K562 (cell line): Measurements from ENCODE around the gene RDH13. TPM values are rescaled to one million over a fixed set of nuclear protein-coding genes. Genes with fewer than 3 reads are reported as not detected.

Experiments used
- ATAC-seq: fragments of 200-7000 bp; cut with Tn5 transposase; 3 replicates; pipeline ENCODE4 v1.9.1; 2020; ENCODE audit warnings: moderate library complexity
- BruUV-seq: library from RNA; stranded (reverse); fragments of 400-500 nt; replicated peaks from 2 replicates; lab custom pipeline; 2021; lab: Mats Ljungman, UMichigan
- CTCF ChIA-PET: fragments of 300-600 bp; formaldehyde crosslinking; extraction: SDS; loops from one replicate; lab custom pipeline; 2021; ENCODE audit warnings: low intra/inter-chr PET ratio; lab: Yijun Ruan, JAX
- POLR2A ChIA-PET: fragments of 300-600, 350-650 bp; sonication (Branson Sonifier 250); formaldehyde crosslinking; extraction: SDS; loops from one replicate; lab custom pipeline; 2021; ENCODE audit warnings: antibody characterized with exemption, inconsistent platforms; lab: Yijun Ruan, JAX
- DNase-seq, 4 experiments: peaks; one replicate each; pipeline versions ENCODE4 v3.0.0 to v3.0.0-alpha.2; 2011 to 2018; ENCODE audit warnings: low spot score in 3 of 4, mixed read lengths in 3 of 4; ENCODE audit errors: extremely low read depth in 1 of 4
- FAIRE-seq: peaks from 2 replicates; lab custom pipeline; 2011; peaks lifted over from hg19 to GRCh38; lab: Jason Lieb, UNC
- H2AFZ ChIP-seq: 2 replicates; pipeline ENCODE4 v1.6.0; 2011; ENCODE audit warnings: low read depth, low read length, control low read depth, inconsistent platforms
- H3K27ac ChIP-seq: fragments of 200-600 bp; 3 replicates; pipeline ENCODE4 v1.8.0; 2011; ENCODE audit warnings: low read depth, mild to moderate bottlenecking, control low read depth, inconsistent platforms, low read length, moderate library complexity, mixed read lengths; ENCODE audit errors: extremely low read depth
- H3K27me3 ChIP-seq, 2 experiments: fragments of 300-600 bp in 1 of 2; 2 replicates in 1 of 2; 3 replicates in 1 of 2; pipeline versions ENCODE4 v1.6.0 to v1.8.0; 2011; ENCODE audit warnings: inconsistent platforms in 2 of 2, low read length in 2 of 2, mild to moderate bottlenecking in 1 of 2, mixed read lengths in 1 of 2, moderate library complexity in 1 of 2; ENCODE audit not compliant: control insufficient read depth in 2 of 2, insufficient read depth in 2 of 2
- H3K36me3 ChIP-seq: fragments of 300-600 bp; 3 replicates; pipeline ENCODE4 v1.8.0; 2011; ENCODE audit warnings: mild to moderate bottlenecking, low read length, inconsistent platforms; ENCODE audit not compliant: control insufficient read depth, insufficient read depth
- H3K4me1 ChIP-seq, 2 experiments: fragments of 200-600 bp in 1 of 2; replicated peaks in 1 of 2; 2 replicates in 1 of 2; 3 replicates in 1 of 2; pipeline versions ENCODE4 v1.5.1 to v1.8.0; 2011; ENCODE audit warnings: inconsistent platforms in 2 of 2, low read length in 2 of 2, mild to moderate bottlenecking in 1 of 2, mixed read lengths in 1 of 2, moderate library complexity in 1 of 2; ENCODE audit not compliant: control insufficient read depth in 2 of 2, insufficient read depth in 2 of 2
- H3K4me2 ChIP-seq: 2 replicates; pipeline ENCODE4 v1.6.1; 2011; ENCODE audit warnings: low read length, control low read depth, inconsistent platforms, mixed read lengths; ENCODE audit not compliant: insufficient read depth
- H3K4me3 ChIP-seq: fragments of 200-600 bp; sonication (generic), shearing (Covaris generic); 2 replicates; pipeline ENCODE4 v1.5.1; 2016; ENCODE audit warnings: control low read depth, inconsistent platforms
- H3K79me2 ChIP-seq: fragments of 200-600 bp; 3 replicates; pipeline ENCODE4 v1.8.0; 2011; ENCODE audit warnings: low read length, inconsistent platforms; ENCODE audit not compliant: control insufficient read depth, insufficient read depth
- H3K9ac ChIP-seq, 2 experiments: 2 replicates each; pipeline versions ENCODE4 v1.6.0 to v1.6.1; 2011; ENCODE audit warnings: low read depth in 2 of 2, low read length in 2 of 2, control low read depth in 1 of 2, inconsistent platforms in 1 of 2, mild to moderate bottlenecking in 1 of 2, mixed read lengths in 1 of 2; ENCODE audit not compliant: insufficient read depth in 1 of 2
- H3K9me1 ChIP-seq: one replicate; pipeline ENCODE4 v1.6.0; 2011; ENCODE audit warnings: inconsistent platforms, mild to moderate bottlenecking, low read length, moderate library complexity; ENCODE audit not compliant: control insufficient read depth, insufficient read depth
- H3K9me3 ChIP-seq: replicated peaks from 2 replicates; pipeline ENCODE4 v1.5.1; 2011; ENCODE audit warnings: low read depth, low read length, inconsistent platforms; ENCODE audit not compliant: control insufficient read depth, insufficient read depth
- H4K20me1 ChIP-seq: replicated peaks from 2 replicates; pipeline ENCODE4 v1.6.1; 2011; ENCODE audit warnings: low read length, inconsistent platforms, mixed read lengths; ENCODE audit not compliant: control insufficient read depth, insufficient read depth
- PCBP1 ChIP-seq: fragments of 200-400 bp; formaldehyde crosslinking; IDR thresholded peaks from 2 replicates; pipeline ENCODE4 v1.6.1; 2018; ENCODE audit warnings: mild to moderate bottlenecking, low read depth, low read length; ENCODE audit not compliant: poor library complexity, severe bottlenecking
- POLR2G ChIP-seq: fragments of 200-400 bp; formaldehyde crosslinking; IDR thresholded peaks from 2 replicates; pipeline ENCODE4 v1.6.1; 2017; ENCODE audit warnings: low read depth, mild to moderate bottlenecking, antibody characterized with exemption, low read length, moderate library complexity
- WGBS: fragments of 100-300 bp; shearing (Covaris generic); methylation state at CpG from one replicate; pipeline ENCODE4 v1.1.6; 2016; ENCODE audit warnings: low coverage, mixed read lengths; ENCODE audit not compliant: insufficient coverage; ENCODE audit errors: missing lambda C conversion rate; 5-methylcytosine and 5-hydroxymethylcytosine counted together
- in situ Hi-C: fragments of 300-500 bp; cut with MboI; formaldehyde crosslinking; loops from 4 replicates; pipeline ENCODE4 v1.15.0; 2018; ENCODE audit warnings: inconsistent platforms, mixed read lengths
- intact Hi-C: fragments of 100-400 bp; cut with micrococcal nuclease; formaldehyde crosslinking; loops from 2 replicates; pipeline ENCODE4 v1.14.2; 2022
- polyA plus RNA-seq, 8 experiments: library from polyadenylated mRNA; depleted of rRNA in 4 of 8; stranded (reverse) in 5 of 8; unstranded in 3 of 8; fragments of >200 nt; fragmentation: Nextera tagmentation in 2 of 8; fragmentation: Illumina TruSeq in 1 of 8; extraction: Ambion mirVana in 2 of 8; extraction: Trizol in 1 of 8; gene quantifications; 2 replicates each; pipeline versions ENCODE4 v1.2.1 to v1.2.3, GENCODE V29; 2011 to 2014; ENCODE audit warnings: inconsistent platforms in 1 of 8, missing spikeins in 1 of 8
- total RNA-seq, 7 experiments: library from RNA; depleted of rRNA in 6 of 7; stranded (reverse); fragments of >200 nt in 6 of 7; fragmentation: Illumina TruSeq in 2 of 7; extraction: Trizol in 2 of 7; gene quantifications; 2 replicates each; pipeline versions ENCODE4 v1.2.1 to v1.2.3, GENCODE V29; 2011 to 2021; ENCODE audit warnings: low replicate concordance in 1 of 7
- TF ChIP-seq, protein P1 (sequence below): sonication (generic); formaldehyde crosslinking; IDR thresholded peaks from 2 replicates; pipeline ENCODE4 v1.8.1; 2023; ENCODE audit warnings: mild to moderate bottlenecking, missing genetic modification reagents
- TF ChIP-seq, protein P2 (sequence below): fragments of 250-450 bp; sonication (Bioruptor Pico); IDR thresholded peaks from 2 replicates; pipeline ENCODE4 v1.5.1; 2021; ENCODE audit warnings: mild to moderate bottlenecking

RDH13 gene
- total and polyA plus RNA-seq, 9 of the 15 experiments (the other 6 are each of a cell fraction or from before 2014, with no cell fraction given), result 7.5 to 70.3 (median 39.5) TPM

DNA sequence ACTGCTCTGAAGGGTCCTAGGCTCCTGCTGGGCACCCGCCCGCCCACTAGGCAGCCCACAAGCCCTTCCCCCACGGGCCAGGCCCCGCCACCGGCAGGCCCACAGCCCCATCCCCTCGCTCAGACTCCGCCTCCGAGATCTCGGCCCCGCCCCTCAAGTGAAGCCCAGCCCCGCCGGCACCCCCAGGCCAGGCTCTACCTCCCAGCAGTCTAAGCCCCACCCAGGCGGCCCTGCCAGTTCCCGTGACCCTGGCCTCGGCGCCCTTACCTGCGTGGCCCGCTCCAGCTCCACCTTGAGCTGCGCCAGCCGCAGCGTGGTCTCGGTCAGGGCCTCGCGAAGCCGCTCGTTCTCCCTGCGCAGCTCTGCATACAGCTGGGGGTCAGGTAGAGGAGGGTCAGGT, 29.0 kb upstream of the RDH13 start:
- no peak for FAIRE-seq
- H3K4me2 ChIP-seq, result no peak overlapping the region
- WGBS, result 78% methylated on average over 9 of the region's 27 CpGs

More for the DNA sequence above, 29.0 kb upstream of the RDH13 start:
- TF ChIP-seq, protein P1, sequence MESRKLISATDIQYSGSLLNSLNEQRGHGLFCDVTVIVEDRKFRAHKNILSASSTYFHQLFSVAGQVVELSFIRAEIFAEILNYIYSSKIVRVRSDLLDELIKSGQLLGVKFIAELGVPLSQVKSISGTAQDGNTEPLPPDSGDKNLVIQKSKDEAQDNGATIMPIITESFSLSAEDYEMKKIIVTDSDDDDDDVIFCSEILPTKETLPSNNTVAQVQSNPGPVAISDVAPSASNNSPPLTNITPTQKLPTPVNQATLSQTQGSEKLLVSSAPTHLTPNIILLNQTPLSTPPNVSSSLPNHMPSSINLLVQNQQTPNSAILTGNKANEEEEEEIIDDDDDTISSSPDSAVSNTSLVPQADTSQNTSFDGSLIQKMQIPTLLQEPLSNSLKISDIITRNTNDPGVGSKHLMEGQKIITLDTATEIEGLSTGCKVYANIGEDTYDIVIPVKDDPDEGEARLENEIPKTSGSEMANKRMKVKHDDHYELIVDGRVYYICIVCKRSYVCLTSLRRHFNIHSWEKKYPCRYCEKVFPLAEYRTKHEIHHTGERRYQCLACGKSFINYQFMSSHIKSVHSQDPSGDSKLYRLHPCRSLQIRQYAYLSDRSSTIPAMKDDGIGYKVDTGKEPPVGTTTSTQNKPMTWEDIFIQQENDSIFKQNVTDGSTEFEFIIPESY (CRISPR knock-in tag), result 0 out of 2 replicates have a peak, but pooled peaks have one; percentile 17
- TF ChIP-seq PCBP1, result peak; percentile 20
- TF ChIP-seq, protein P2, sequence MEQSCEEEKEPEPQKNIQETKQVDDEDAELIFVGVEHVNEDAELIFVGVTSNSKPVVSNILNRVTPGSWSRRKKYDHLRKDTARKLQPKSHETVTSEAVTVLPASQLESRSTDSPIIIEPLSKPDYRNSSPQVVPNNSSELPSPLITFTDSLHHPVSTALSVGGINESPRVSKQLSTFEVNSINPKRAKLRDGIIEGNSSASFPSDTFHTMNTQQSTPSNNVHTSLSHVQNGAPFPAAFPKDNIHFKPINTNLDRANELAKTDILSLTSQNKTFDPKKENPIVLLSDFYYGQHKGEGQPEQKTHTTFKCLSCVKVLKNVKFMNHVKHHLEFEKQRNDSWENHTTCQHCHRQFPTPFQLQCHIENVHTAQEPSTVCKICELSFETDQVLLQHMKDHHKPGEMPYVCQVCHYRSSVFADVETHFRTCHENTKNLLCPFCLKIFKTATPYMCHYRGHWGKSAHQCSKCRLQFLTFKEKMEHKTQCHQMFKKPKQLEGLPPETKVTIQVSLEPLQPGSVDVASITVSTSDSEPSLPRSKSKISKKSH, result no peak
- peak; percentile 62 for TF ChIP-seq POLR2G
- in situ Hi-C loops (no loop called here), intact Hi-C loops (no loop called here)
- no peak overlapping the region for H3K27ac ChIP-seq
- H3K4me1 ChIP-seq, result peaks cover 0 to 59% of the 10 kb centered on the region in 2 experiments; a peak in 3 of 5 replicates
- no peaks in the 10 kb centered on the region for H3K79me2 ChIP-seq
- H3K9me3 ChIP-seq, result no peaks in the 10 kb centered on the region
- no peak overlapping the region for H3K9ac ChIP-seq
- peaks cover 4% of the 10 kb centered on the region; the same call in 1 of the 2 replicates for H4K20me1 ChIP-seq
- DNase-seq (peak; percentile 30 to 79 (median 71)), ATAC-seq (peak; percentile 67)
- H2AFZ ChIP-seq, result no peak overlapping the region
- ChIA-PET POLR2A (no interaction called here), CTCF (no interaction called here)
- peaks cover 68% of the 10 kb centered on the region; the same call in 2 of the 3 replicates for H3K36me3 ChIP-seq
- no peaks in the 10 kb centered on the region for H3K9me1 ChIP-seq
- no TSS peak for BruUV-seq
- H3K27me3 ChIP-seq, result no peaks in the 10 kb centered on the region
- H3K4me3 ChIP-seq, result no peak overlapping the region
